Activated CD4-positive, alpha-beta T cell treated with anti-CD3 and anti-CD28 coated beads for 1 hour (primary cell): ENCODE data around the gene SRGAP1.

Experiments
- DNase-seq: peaks from one replicate; pipeline ENCODE4 v3.0.0-alpha.2; 2020

The SRGAP1 gene

DNA sequence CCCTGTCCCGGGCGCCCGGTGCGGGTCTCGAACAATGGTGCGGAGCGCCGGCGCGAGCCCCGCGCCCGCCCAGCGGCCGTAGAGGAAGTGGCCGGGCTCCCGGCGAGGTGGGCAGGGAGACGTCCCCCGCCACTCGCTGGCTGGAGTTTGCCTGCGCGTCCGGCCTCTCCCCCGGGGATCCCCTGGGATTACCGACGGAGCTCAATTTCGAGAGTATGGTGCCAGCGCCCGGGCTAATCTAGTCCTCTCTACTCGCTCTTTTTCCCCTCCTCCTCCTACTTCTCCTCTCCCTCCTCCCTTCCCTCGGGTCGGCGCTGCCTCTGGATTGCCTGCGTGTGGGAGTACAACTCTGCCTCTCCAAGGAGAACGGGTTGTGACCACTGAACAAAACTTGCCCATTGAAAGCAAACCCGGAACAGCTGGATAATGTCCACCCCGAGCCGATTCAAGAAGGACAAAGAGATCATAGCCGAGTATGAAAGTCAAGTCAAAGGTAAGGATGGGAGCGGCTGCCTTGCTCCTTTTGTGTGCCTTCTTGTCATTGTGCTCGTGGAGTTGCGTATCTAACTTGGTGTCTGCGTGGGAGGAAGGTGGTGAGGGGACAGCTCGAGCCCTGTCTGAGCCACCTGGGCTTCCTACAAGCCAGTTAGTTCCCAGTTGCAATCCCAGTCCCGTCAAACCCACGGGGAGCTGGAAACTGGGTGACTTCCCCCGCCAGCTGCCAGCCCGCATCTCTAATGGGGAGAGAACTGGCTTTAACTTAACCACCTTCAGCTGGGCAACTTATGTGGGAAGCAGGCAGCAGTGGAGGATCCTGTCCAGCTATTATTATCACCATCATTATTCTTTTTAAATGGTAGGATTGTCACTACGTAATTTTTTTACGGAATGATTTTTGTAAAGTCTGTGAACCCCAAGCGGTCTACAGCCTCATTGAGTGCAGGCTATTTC is at the start of gene SRGAP1:
Gene SRGAP1 (plus strand): TSS at position 310 of the 951 bp plus-strand sequence. CDS start 117 bp downstream, at position 427.
- no peak for DNase-seq

DNA sequence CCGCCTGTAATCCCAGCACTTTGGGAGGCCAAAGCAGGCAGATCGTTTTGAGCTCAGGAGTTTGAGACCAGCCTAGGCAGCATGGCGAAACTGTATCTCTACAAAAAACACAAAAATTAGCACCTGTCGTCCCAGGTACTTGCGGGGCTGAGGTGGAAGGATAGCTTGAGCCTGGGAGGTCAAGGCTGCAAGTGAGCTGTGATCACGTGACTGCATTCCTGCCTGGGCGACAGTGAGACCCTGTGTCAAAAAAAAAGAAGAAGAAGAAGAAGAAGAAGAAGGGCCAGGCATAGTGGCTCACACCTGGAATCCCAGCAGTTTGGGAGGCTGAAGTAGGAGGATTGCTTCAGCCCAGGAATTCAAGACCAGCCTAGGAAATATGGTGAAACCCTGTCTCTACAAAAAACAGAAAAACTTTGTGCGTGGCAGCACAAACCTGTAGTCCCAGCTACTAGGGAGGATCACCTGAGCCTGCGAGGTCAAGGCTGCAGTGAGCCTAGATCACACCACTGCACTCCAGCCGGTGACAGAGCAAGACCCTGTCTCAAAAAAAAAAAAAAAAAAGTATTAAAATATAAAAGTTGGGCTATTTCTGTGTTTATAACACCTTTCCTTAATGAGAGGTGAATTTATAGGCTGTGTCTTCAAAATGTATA is 49.3 kb upstream of the SRGAP1 start:
- DNase-seq = no peak

DNA sequence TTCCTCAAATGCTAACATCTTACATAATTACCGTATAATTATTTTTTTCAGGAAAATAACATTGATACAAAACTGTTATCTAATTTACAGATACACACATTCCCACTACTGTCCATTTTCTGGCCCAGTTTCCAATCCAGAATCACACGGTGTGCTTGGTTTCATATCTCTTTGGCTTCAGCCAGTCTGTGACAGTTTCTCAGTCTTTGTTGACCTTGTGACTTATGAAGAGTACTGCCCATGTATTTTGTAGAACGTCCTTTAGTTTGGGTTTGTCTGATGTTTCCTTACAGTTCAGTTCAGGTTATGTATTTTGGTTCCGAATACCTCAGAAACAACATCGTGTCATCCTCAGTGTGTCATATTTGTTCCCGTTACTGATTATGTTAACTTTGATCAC is 48.6 kb upstream of the SRGAP1 start:
- DNase-seq = no peak

DNA sequence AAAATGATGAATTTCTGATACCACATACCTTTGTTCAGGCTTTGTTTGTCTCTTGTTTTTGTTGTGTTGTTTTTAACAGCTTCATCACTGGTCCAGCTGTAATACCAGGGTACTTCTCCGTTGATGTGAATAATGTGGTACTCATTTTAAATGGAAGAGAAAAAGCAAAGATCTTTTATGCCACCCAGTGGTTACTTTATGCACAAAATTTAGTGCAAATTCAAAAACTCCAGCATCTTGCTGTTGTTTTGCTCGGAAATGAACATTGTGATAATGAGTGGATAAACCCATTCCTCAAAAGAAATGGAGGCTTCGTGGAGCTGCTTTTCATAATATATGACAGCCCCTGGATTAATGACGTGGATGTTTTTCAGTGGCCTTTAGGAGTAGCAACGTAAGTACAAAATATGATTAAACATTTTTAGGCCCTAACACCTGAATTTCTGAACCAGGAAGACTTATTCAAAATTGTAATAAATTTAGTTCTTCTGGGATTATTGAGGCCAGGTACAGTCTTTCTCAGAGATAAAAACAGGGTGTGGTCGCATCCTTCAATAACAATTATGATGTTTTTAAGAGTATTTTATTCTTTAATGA is 42.4 kb upstream of the SRGAP1 start:
- DNase-seq = no peak

DNA sequence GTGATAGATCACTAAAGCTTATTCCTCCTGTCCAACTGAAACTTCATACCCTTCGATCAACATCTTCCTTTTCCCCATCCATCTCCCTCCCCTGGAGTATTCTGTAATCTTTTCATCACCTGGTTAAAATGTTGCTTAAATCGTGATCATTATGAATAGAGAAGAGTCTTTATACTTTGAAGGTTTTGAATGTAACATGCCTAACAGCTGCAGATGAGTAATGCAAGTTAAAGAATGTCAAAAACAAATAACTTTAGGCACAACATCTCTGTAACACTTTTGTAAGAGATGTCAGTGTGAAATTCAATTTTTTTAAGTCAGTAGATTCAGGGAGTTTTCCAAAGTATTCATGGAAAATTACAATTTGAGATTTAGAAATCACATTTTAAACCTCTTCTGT is 39.8 kb upstream of the SRGAP1 start:
- no peak for DNase-seq

DNA sequence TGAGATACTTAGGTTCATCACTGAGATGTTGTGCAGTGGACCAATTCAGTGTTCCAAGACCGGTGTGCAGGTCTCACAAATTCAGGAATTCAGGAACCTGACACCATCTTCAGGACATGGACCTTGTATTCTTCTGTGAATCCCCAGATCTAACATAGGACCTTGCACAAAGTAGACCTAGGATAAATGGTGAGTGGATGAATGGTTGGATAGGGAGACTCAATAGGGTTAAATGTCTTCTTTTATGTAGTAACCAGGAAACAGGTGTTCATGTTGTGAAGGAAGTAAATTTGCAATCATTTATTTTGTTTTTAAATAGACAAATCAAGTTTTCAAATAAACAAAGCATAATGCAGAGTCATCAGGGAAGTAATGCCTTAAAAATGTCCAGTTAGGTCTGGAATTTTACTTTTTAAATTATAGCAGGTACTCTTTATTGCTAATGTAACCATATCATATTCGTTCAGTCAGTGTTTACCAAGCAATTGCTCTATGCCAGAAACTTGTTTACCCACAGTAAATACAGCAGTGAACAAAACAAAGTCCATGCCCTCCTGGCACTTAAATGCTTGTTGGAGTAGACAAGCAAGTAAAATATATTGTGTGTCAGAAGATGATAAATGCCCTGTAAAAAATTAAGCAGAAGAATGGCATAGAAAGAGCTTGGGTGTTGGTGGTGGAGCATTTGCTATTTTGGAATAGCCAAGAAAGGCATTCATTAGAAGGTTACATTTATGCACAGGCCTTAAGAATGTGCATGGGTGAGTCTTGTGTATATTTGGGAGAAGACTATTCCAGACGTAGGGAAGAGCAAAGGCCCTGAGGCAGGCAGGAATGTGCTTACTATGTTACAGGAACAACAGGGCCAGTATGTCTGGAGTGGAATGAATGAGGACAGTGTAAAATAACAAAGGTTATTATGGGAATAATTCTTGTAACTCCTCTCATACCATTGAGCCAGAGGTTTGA is 38.5 kb upstream of the SRGAP1 start:
- DNase-seq = no peak

DNA sequence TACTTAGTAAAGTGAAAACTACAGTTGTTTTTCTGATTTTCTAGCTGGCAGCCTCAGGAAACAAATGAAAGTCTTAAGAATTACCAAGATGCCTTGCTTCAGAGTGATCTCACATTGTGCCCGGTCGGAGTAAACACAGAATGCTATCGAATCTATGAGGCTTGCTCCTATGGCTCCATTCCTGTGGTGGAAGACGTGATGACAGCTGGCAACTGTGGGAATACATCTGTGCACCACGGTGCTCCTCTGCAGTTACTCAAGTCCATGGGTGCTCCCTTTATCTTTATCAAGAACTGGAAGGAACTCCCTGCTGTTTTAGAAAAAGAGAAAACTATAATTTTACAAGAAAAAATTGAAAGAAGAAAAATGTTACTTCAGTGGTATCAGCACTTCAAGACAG is 35.9 kb upstream of the SRGAP1 start:
- DNase-seq = no peak

DNA sequence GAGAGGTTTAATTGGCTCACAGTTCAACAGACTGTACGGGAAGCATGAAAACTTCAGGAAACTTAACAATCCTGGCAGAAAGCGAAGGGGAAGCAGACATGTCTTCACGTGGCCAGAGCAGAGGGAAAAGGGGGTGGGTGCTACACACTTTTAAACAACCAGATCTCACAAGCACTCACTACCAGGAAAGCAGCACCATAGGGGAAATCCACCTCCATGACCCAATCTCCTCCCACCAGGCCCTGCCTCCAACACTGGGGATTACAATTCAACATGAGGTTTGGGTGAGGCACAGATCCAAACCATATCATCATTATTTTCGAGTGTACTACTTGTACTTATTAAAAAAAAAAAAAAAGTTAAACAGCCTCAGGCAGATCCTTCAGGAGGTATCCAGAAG is 34.9 kb upstream of the SRGAP1 start:
- DNase-seq = no peak

DNA sequence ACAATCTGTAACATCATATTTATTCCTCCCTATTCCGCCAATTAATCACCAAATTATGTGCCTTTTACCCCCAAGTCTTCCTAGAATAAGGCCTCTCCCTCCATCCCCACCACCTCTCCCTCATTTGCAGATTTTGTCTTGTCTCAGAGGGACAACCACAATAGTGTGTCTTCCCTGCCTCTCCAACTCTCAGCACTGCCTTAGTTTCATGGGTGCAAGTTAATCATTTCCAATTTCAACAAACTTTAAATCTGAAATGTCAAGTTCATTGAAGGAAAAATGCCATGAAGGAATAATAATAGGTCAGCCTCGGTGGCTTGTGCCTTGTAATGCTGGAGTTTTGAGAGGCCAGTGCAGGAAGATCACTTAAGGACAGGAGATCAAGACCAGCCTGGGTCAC is 33.2 kb upstream of the SRGAP1 start:
- DNase-seq = no peak

DNA sequence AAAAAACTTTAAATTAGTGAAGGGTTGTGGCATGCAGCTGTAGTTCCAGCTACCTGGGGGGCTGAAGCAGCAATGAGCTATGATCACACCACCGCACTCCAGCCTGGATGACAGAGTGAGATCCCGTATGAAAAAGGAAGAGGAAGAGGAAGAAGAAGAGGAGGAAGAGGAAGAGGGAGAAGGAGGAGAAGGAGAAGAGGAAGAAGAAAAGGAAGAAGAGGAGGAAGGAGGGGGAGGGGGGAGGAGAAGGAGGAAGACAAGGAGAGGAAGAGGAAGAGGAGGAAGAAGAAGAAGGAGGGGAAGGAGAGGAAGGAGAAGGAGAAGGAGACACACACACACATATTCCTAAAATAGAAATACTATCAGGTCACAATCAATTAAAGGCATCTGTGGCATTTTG is 32.7 kb upstream of the SRGAP1 start:
- no peak for DNase-seq

DNA sequence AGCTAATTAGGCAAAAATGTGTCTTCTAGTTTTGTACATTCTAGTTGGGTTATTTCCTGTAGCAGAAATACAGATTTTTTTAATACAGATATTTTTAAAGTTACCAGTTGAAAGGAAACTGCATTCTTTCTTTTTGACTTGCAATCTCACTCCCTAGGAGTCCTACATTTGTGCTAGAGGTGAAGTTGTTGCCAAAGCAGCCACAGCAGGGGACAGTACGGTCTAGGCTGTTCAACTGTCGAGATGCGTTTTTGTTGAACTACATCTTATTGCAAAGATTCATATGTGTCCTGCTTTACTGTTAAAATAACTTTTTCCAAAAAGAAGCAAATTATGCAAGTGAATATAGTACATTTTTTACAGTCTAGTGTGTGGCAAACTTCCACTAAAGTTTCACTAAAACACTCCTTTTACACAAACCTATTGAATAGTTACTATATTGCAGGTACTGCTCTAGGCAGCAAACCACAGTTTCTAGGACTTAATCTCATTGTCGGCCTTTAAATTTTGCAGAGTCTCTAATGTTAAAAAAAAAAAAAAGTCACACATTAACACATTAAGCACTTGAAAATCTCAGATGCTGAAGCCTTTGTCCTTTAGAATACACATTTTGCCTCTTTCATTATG is 30.2 kb upstream of the SRGAP1 start:
- DNase-seq = no peak

DNA sequence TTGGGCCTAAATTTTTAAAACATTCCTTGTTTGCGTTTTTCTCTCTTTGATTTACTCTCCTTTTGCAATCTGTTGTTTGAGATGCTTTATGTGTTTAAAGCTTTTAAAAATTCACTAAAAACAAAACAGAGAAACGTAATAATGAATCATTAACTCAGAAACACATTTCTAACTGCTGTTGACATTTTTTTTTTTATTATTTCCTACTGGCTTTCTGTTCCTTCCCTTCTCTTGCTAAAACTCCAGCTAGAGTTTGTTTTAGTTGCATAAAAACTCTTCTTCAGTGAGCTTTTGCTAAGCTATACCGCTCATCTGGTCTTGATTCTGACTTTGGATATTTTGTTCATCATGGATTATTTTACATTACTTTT is 29.0 kb upstream of the SRGAP1 start:
- no peak for DNase-seq

DNA sequence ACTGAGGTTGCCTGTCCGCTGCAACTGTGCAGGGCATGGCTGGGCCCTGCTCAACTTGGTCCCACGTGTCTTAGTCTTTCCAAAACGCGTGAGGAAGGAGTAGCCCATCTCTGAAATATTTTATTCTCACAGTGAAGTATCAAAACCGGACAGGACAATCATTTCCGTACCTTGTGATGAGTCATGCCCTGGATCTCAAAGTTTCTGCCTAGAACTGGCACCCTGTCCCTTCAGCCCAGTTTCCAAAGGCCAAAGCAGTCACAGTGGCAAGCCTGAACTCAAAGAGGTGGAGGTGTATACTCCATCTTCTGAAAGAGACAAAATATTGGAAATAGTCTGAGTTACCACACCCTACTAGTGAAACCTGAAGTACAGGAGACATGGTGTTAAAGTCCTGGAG is 28.5 kb upstream of the SRGAP1 start:
- DNase-seq = no peak

DNA sequence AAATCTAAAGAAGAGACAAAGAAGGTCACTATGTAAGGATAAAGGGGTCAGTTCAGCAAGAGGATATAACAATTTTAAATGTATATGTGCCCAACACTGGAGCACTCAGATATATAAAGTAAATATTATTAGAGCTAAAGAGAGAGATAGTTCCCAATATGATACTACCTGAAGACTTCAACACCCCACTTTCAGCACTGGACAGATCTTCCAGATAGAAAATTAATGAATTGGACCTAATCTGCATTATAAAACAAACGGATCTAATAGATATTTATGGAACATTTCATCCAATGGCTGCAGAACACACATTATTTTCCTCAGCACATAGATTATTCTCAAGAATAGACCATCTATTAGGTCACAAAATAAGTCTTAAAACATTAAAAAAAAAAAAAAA is 24.1 kb upstream of the SRGAP1 start:
- no peak for DNase-seq

DNA sequence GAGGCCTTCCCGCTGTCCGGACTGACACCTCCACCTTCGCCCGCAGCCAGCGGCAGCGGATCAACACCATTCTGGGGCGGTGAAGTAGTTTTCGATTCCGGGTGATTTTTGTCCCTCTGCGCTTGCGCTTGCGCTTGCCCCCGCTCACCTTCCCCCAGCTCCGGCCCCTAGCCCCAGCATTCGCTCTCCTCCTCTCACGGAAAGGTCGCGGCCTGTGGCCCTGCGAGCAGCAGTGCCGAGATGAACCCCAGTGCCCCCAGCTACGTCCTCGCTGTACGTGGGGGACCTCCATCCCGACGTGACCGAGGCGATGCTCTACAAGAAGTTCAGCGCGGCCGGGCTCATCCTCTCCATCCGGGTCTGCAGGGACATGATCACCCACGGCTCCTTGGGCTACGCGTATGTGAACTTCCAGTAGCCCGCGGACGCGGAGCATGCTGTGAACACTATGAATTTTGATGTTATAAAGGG is 22.7 kb upstream of the SRGAP1 start:
- DNase-seq = no peak

DNA sequence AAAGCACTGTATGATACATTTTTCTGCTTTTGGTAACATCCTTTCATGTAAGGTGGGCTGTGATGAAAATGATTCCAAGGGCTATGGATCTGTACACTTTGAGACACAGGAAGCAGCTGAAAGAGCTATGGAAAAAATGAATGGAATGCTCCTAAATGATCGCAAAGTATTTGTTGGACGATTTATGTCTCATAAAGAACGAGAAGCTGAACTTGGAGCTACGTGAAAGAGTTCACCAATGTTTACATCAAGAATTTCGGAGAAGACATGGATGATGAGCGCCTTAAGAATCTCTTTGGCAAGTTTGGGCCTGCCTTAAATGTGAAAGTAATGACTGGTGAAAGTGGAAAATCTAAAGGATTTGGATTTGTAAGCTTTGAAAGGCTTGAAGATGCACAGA is 22.1 kb upstream of the SRGAP1 start:
- DNase-seq = no peak

DNA sequence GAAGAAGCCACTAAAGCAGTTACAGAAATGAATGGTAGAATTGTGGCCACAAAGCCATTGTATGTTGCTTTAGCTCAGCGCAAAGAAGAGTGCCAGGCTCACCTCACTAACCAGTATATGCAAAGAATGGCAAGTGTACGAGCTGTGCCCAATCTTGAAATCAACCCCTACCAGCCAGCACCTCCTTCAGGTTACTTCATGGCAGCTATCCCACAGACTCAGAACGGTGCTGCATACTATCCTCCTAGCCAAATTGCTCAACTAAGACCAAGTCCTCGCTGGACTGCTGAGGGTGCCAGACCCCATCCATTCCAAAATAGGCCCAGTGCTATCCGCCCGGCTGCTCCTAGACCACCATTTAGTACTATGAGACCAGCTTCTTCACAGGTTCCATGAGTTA is 21.5 kb upstream of the SRGAP1 start:
- DNase-seq = no peak

DNA sequence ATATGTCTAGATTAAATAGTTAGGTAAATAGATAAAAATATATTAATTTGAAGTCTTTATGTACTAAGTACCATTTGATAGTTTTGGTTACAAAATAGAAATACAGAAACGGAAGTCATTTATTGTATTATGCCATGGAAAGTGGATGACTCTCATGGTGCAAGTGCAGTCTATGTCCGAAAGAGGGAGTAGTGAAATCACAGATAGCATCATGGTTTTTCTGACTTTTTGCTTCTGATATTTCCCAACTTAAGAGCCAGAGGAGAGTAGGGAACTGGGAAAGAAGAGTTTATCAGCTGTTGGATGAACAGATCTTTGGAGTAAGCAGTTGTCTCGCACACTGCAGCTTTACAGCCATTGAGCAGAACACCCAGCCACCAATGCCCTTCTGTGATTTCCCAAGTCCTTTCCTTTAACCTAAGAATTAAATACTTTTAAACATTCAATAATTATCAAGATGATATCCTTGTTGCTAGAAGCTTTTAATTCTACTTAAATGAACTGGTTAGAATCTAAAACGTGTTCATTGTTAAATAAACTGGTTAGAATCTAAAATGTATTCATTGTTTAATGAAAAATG is 18.4 kb upstream of the SRGAP1 start:
- no peak for DNase-seq

DNA sequence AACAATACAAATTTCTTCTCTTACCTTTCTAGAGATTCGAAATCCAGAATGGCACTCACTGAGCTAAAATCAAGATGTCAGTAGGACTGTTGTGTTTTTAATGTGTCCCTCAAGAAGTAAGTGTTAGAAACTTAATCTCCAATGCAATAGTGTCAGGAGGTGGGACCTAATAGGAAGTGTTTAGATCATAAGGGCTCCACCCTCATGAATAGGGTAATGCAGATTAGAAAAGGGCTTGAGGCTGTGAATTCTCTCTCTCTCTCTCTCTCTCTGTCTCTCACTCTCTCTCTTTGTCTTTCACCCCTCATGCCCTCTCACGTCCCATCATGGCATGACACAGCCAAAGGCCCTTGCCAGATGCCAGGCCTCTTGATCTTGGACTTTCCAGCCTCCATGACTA is 15.6 kb upstream of the SRGAP1 start:
- no peak for DNase-seq

DNA sequence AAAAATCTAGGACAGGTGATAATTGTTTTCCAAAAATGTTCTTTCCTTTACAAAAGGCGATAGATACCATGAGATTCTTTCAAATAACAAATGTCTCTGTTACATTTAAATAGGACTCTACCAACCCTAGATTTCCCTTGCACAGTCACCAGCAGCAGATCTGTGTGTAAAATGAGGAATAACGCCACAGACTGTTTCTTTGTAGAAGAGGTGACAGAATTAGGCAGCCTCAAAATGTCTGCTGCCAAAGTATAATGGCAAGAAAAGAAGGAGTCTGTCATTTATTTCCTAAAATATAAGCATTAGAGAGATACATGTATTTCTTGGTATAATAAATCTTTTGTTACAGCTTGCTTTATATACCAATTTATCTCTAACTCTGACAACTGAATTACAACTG is 8.5 kb upstream of the SRGAP1 start:
- no peak for DNase-seq

DNA sequence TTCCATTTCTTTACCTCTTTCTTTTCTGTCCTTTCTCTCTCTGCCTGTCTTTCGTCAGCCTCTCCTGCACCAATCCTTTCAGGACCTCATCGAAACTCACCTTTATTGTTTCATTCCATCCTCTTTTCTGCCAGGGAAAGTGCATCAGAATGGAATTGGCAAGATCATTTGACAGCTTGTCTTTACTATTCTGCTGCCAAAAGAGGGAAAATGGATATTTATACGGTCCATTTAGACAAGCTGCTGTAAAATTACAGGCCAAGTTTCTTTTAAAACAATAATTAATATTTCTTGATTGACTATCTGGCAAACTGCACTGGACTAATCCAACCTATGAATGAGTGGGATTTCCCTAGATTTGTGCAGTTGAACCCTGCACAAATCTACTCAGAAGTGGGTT is 7.6 kb upstream of the SRGAP1 start:
- DNase-seq = no peak

DNA sequence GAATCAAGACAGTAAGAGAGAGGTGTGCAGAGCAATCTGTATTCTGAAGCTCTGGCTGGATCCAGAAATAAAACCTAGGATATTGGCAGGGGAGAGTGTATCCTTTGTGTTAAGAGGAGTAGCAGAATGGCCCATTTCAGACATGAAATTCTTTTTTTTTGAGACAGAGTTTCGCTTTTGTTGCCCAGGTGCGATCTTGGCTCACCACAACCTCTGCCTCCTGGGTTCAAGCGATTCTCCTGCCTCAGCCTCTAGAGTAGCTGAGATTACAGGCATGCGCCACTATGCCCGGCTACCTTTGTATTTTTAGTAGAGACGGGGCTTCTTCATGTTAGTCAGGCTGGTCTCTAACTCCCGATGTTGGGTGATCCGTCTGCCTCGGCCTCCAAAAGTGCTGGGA is 6.1 kb upstream of the SRGAP1 start:
- DNase-seq = no peak
